Stimulated activated naive CD8-positive, alpha-beta T cell treated with anti-CD3 and anti-CD28 coated beads, Interleukin-15, Interleukin-2, amounts not matched to agents 100 U/mL and 50 U/mL, for 24 hours (primary cell): ENCODE data around the gene COLEC11.
"Not testable (repeated sequence)": the region's sequence is repeated elsewhere in the genome, so short reads cannot be mapped to it uniquely, and the experiment has no call there.

ENCODE experiments used
- ATAC-seq: fragments of 150-1000 bp; cut with Tn5 transposase; one replicate; pipeline ENCODE4 v1.10.0; 2021
- DNase-seq: peaks from one replicate; pipeline ENCODE4 v3.0.0; 2021

The COLEC11 gene

GRCh38 chr2:3594493-3595281 is at the start of gene COLEC11:
Gene COLEC11, plus strand, starts transcription at chr2:3595112. Its CDS starts 9,229 bp downstream, at chr2:3604341.
- ATAC-seq: no peak
- no peak for DNase-seq

- ATAC-seq (no peak), DNase-seq (no peak)
Observed at GRCh38 chr2:3545788-3546478, 49.0 kb upstream of the COLEC11 start.

- no peak for ATAC-seq
- no peak for DNase-seq
Observed at GRCh38 chr2:3547915-3548314, 47.0 kb upstream of the COLEC11 start.

GRCh38 chr2:3553946-3554345 is 41.0 kb upstream of the COLEC11 start:
- ATAC-seq (no peak), DNase-seq (no peak)

DNA sequence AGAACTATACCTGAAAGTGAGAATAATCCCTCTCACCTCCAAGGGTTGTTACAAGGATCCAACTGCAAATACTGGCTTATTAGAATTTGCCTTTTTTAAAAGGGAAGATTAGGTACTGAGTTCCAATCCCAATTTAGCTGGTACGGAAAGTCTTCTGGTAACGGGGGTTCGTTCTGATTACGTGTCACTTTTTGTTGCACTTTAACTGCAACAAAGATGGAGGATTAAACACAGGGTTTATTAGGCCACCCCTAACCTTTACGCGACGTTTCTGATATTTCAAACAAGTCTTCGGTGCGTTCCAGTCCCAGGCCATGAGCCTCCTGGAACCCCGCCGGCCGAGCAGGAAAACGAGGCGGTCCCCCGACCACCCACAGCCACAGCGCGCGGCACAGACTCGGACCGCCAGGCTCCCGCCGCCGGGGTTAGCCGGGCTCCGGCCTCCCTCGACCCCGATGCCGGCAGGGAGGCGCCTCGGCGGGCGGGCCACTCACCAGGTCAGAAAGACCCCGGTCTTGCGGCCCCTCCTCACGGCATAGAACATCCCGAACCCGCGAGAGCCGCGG is 37.2 kb upstream of the COLEC11 start:
- no peak for ATAC-seq
- no peak for DNase-seq

DNA sequence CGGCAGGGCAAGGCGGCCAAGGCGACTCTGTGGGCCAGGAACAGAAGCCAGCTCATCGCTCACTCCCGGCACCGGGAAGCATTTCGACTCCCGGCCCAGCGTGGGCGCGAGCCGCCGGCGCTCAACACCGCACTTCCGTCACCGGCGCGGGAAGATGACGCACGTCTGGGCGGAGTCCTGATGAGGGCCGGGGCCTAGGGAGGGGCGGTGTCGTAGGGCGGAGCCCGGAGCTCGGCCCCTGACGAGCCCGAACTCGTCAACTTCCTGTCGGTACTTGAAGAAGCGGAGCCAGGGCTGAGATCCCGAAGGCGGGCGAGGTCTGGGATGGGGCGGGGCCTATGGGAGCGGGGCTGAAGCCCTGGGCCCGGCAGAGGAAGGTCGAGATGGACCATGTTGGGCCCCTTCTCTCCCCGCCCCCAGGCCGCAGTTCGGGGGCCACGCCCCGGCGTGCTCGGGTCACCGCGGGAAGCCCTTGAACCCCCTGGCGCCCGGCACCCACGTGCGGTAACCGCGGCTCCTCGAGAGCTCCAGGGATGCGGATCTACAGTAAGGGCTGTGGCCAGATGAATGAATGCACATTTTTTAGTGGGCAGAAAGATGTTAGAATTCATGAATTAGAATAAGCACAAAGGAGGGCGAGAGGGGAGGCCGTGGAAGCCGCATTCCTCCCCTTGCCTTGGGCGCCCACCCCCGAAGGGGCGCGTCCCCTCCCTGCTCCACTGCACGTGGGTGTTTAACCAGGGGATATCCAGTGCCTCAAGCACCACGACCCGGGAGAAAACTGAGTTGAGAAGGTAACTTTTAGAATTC is 36.5 kb upstream of the COLEC11 start, which contains the start of gene RNASEH1:
Gene RNASEH1 (minus strand): TSS at position 129 of the 810 bp plus-strand sequence. CDS start 73 bp downstream, at position 56.
- peak; percentile 100 for DNase-seq
- ATAC-seq: peak; percentile 98

- ATAC-seq: no peak
- DNase-seq: no peak
Observed at GRCh38 chr2:3563521-3563976, 31.4 kb upstream of the COLEC11 start.

- DNase-seq: no peak
- ATAC-seq: no peak
Observed at GRCh38 chr2:3565117-3565516, 29.8 kb upstream of the COLEC11 start.

GRCh38 chr2:3566806-3567205 is 28.1 kb upstream of the COLEC11 start:
- ATAC-seq: no peak
- DNase-seq: no peak

DNA sequence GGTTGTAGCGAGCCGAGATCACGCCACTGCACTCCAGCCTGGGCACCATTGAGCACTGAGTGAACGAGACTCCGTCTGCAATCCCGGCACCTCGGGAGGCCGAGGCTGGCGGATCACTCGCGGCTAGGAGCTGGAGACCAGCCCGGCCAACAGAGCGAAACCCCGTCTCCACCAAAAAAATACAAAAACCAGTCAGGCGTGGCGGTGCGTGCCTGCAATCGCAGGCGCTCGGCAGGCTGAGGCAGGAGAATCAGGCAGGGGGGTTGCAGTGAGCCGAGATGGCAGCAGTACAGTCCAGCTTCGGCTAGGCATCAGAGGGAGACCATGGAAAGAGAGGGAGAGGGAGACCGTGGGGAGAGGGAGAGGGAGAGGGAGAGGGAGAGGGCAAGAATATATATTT is 25.3 kb upstream of the COLEC11 start:
- not testable (repeated sequence) for DNase-seq, ATAC-seq

DNA sequence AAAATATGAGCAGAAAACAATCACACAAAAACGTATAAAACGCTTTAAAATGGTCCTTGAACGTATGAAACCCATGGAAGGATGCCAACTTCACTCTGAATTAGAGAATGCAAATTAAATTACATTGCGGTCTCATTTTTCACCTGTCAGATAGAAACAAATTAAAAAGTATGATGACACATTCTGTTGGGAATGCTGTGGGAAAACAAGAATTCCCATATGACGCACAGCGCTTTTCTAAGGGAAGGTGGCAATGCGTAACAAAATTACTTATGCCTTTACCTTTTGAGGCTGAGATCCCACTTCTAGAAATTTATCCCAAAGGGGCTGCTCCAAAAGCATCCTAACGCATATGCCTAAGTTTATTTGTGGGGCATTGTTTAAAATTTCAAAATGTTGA is 23.6 kb upstream of the COLEC11 start:
- no peak for DNase-seq
- ATAC-seq: no peak

GRCh38 chr2:3572620-3573019 is 22.3 kb upstream of the COLEC11 start:
- ATAC-seq: no peak
- DNase-seq: no peak

DNA sequence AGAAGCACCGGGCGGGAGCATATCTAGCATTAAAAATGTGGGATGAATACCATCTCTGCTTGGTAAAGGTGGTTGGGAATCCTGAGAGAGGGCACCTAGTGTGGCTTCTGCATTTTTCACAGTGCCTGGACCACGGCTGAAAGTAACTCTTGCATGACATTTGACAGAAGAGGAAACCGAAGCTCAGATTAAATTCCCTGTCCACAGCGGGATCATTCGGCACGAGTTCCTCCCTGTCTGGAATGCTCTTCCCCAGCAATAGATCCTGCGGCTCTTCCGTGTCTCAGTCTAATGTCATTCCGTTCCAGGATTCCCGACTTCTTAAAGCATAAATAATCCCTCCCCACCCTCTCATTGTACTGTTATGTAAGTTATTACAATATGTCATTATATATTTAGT is 20.8 kb upstream of the COLEC11 start:
- no peak for DNase-seq
- ATAC-seq: no peak

- DNase-seq (no peak), ATAC-seq (peak; percentile 45)
Observed at GRCh38 chr2:3575534-3576262, 19.2 kb upstream of the COLEC11 start.

DNA sequence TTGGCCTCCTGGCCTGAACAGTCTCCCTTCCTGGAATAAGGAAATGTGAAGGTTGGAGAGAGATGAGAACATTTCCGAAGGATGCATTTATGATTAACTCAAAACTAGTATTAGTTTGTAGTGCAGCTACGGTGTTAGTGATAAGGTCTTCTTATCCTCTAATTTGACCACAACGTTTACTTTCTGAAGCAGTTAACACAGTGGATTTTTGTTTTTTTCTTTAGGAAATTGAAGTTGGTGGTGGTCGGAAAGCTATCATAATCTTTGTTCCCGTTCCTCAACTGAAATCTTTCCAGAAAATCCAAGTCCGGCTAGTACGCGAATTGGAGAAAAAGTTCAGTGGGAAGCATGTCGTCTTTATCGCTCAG is 18.7 kb upstream of the COLEC11 start:
- not testable (repeated sequence) for ATAC-seq, DNase-seq

DNA sequence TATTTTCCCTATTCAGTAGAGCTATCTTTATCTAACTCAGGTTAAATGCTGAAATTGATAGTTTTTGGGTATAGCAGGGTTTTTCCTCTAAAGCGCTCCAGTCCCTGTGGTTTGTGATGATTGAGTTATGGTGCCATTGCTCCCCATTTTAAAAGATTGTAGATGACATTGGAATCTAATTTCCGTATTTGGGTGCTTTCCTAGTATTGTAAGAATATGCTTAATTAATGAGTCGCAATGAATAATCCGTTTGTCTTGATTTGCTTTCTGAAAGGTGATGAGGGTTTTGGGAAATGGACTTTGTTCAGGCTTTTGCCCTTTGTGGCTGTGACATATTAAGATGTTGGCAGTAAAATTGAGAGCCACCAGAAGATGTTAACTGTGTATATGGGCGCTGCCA is 15.9 kb upstream of the COLEC11 start:
- ATAC-seq (no peak), DNase-seq (no peak)

GRCh38 chr2:3580449-3580848 is 14.5 kb upstream of the COLEC11 start:
- no peak for DNase-seq

GRCh38 chr2:3581367-3582262 is 13.3 kb upstream of the COLEC11 start:
- ATAC-seq: no peak
- DNase-seq: no peak

More at GRCh38 chr2:3580449-3580848, 14.5 kb upstream of the COLEC11 start:
- no peak for ATAC-seq

DNA sequence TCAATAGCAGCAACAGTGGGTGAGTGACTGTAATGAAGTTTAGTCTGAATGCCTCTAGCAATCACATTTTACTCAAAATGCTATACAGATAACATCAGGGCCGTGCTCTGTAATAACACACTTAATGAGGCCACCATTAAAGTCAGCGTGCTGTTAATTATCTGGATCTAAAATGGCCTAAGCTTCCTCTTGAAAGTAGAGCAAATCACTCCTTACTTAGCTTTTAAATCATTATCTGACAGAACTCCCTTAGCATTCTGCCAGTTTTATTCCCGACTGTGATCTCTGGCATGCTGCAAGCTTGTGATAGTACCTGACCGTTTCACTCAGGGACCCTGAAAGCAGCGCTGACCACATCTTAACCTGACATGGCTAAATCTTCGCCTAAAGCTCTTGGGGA is 10.8 kb upstream of the COLEC11 start:
- ATAC-seq (no peak), DNase-seq (no peak)

GRCh38 chr2:3584608-3585260 is 10.2 kb upstream of the COLEC11 start:
- ATAC-seq (no peak), DNase-seq (no peak)
